Heart left ventricle (tissue), 16 donors: Measurements from ENCODE around the gene ACADL. TPM values are rescaled to one million over a fixed set of nuclear protein-coding genes. Genes with fewer than 3 reads are reported as not detected.
"Not testable (repeated sequence)": the region's sequence is repeated elsewhere in the genome, so short reads cannot be mapped to it uniquely, and the experiment has no call there.

Experiments used
- ATAC-seq, 4 donors: fragments of 200-7000 bp; cut with Tn5 transposase; one replicate each; pipeline ENCODE4 v1.9.1; 2020 to 2022; ENCODE audit warnings: moderate library complexity in 4 of 4, mild to moderate bottlenecking in 3 of 4, moderate number of reproducible peaks in 1 of 4
- DNase-seq, 5 donors: peaks; one replicate each; pipeline ENCODE4 v3.0.0-alpha.2; 2020
- H3K27ac ChIP-seq, 12 donors: fragments of 200-600 bp; sonication (generic) in 4 of 12; one replicate each; pipeline versions ENCODE4 v1.5.0 to v1.8.0; 2016 to 2022; ENCODE audit warnings: mild to moderate bottlenecking in 2 of 12
- H3K27me3 ChIP-seq, 9 donors: fragments of 200-600 bp; sonication (generic) in 2 of 9; one replicate each; pipeline versions ENCODE4 v1.5.1 to v1.8.0; 2016 to 2022; ENCODE audit warnings: mild to moderate bottlenecking in 3 of 9
- H3K36me3 ChIP-seq, 9 donors: fragments of 200-600 bp; sonication (generic) in 2 of 9; one replicate each; pipeline versions ENCODE4 v1.5.0 to v1.8.0; 2018 to 2022; ENCODE audit warnings: mild to moderate bottlenecking in 2 of 9
- H3K4me1 ChIP-seq, 12 donors: fragments of 200-600 bp; sonication (generic) in 4 of 12; one replicate each; pipeline versions ENCODE4 v1.5.0 to v1.8.0; 2016 to 2022; ENCODE audit warnings: mild to moderate bottlenecking in 3 of 12
- H3K4me3 ChIP-seq, 12 donors: fragments of 200-600 bp; sonication (generic) in 4 of 12; one replicate each; pipeline versions ENCODE4 v1.5.0 to v1.8.0; 2017 to 2022; ENCODE audit warnings: mild to moderate bottlenecking in 9 of 12, moderate library complexity in 4 of 12
- H3K9me3 ChIP-seq, 12 donors: fragments of 200-600 bp; sonication (generic) in 4 of 12; one replicate each; pipeline versions ENCODE4 v1.5.0 to v1.8.0; 2016 to 2022; ENCODE audit warnings: mild to moderate bottlenecking in 1 of 12
- POLR2A ChIP-seq, 2 donors: fragments of 450-650 bp; IDR thresholded peaks; one replicate each; pipeline ENCODE4 v1.6.1; 2017; ENCODE audit warnings: antibody characterized with exemption in 2 of 2, mild to moderate bottlenecking in 2 of 2, moderate library complexity in 2 of 2
- WGBS, 4 donors: extraction: QIAGEN DNeasy Blood & Tissue Kit in 2 of 4; methylation state at CpG; one replicate each; pipeline versions ENCODE4 v1.1.5 to v1.1.7; 2013 to 2018; 5-methylcytosine and 5-hydroxymethylcytosine counted together
- intact Hi-C, 10 donors: fragments of 100-400 bp; cut with DNase I; formaldehyde crosslinking; loops; one replicate each; pipeline versions ENCODE4 v1.11.1 to v1.14.2; 2022
- polyA plus RNA-seq, 2 donors: library from polyadenylated mRNA; stranded (reverse); fragments of 200-250 nt; gene quantifications; one replicate each; pipeline ENCODE4 v1.2.3, GENCODE V29; 2013
- total RNA-seq, 9 donors: library from RNA; depleted of rRNA in 2 of 9; stranded (reverse); fragments of >200 nt in 2 of 9; fragmentation: NEBNext Ultra II Directional in 3 of 9; extraction: Animal tissue kit (Norgen Biotek cat#: 25700) in 3 of 9; gene quantifications; one replicate each; pipeline versions ENCODE4 v1.1.0 to v1.2.4, GENCODE V29; 2016 to 2023
- TF ChIP-seq, protein P1 (sequence below), 12 donors: fragments of 200-600 bp; sonication (generic) in 4 of 12; IDR thresholded peaks; one replicate each; pipeline versions ENCODE4 v1.5.0 to v1.8.0; 2018 to 2022; ENCODE audit warnings: antibody characterized with exemption in 12 of 12, mild to moderate bottlenecking in 5 of 12
- donor health status: ischemic (EF 13 %, LVEDD 7.1; RV severe dilation, severe dysfunction).
- donor health status: healthy with polysubstance abuse.
- donor health status: DM: no; HTN: yes; CAD: no.
- donor health status: DM: no; HTN: no; CAD: no.
- donor health status: ischemic (EF 25% LVEDD 6.9; RV normal size, moderate dysfunction).
- donor health status: ischemic (EF 25% LVEDD 5.7; RV mildly dilated, moderate dysfunction).
- donor health status: healthy.
- donor health status: DM: yes; HTN: yes; CAD: no.
- donor health status: ischemic (EF 35%, LVEDD 5.7; RV mildly dilated, moderate dysfunction).
- donor health status: nonischemic (EF 11% LVEDD 7.7; RV severe dilation, severe dysfunction).
- donor health status: DM: yes; HTN: yes; CAD: no.
- donor health status: PGD.
- donor health status: ischemic (EF 29% LVEDD 5.4; RV normal size, mild dysfunction).
- donor health status: nonischemic (EF 23%, LVEDD 6.1; RV moderate dilation, normal function).

Gene ACADL
- total and polyA plus RNA-seq, 11 donors, result 0.21 to 2.8 (median 0.49) TPM

DNA sequence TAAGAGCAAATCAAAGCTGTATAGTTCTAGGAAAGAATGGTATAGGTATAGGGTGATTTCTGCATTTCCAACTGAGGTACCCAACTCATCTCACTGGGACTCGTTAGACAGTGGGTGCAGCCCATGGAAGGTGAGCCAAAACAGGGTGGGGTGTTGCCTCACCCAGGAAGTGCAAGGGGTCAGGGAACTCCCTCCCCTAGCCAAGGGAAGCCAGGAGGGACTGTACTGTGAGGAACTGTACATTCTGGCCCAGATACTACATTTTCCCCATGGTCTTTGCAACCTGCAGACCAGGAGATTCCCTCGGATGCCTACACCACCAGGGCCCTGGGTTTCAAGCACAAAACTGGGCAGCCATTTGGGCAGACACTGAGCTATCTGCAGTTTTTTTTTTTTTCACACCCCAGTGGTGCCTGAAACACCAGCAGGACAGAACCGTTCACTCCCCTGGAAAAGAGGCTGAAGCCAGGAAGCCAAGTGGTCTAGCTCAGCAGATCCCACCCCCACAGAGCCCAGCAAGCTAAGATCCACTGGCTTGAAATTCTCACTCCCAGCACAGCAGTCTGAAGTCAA is 44.1 kb downstream of the ACADL start:
- H3K4me1 ChIP-seq, intact Hi-C loops, DNase-seq, H3K4me3 ChIP-seq, H3K27me3 ChIP-seq, H3K27ac ChIP-seq, ATAC-seq, H3K36me3 ChIP-seq: not testable (repeated sequence)
- H3K9me3 ChIP-seq, result peaks cover 0 to 34% (median 14%) of the 10 kb centered on the region in 12 donors
- 55 to 72% (median 66%) methylated on average over 3 of the region's 3 CpGs for WGBS, 4 donors

DNA sequence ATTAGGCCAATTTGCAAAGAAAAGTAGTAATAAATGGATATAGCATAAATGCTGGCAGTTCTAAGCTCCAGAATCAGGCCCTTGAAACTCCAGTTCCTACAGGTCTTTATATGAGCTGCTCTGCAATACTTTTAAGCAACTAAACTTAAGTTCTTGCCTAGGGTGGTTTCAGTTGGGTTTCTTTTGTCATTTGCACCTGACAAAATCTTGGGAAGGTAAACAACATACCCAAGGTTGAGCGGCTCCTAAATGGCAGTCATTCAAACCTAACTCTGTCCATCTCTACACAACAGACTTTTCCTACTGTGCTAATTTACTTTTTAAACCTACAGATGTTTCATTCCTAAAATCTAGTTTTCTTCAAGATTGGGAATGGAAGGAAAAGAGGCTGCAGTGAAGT is 44.8 kb downstream of the ACADL start:
- DNase-seq (no peak), ATAC-seq (no peak)
- Histone ChIP-seq H3K27me3 (no peaks in the 10 kb centered on the region), H3K36me3 (no peaks in the 10 kb centered on the region), H3K27ac (no peak overlapping the region), H3K4me3 (no peak overlapping the region), H3K9me3 (peaks cover 0 to 28% (median 11%) of the 10 kb centered on the region in 12 donors), H3K4me1 (no peaks in the 10 kb centered on the region)
- 91 to 98% (median 97%) methylated on average over 1 of the region's 1 CpG for WGBS, 4 donors
- intact Hi-C loops, result no loop called here
- TF ChIP-seq POLR2A (IDR thresholded peaks at IDR 0.05), result no peak
- TF ChIP-seq, protein P1, sequence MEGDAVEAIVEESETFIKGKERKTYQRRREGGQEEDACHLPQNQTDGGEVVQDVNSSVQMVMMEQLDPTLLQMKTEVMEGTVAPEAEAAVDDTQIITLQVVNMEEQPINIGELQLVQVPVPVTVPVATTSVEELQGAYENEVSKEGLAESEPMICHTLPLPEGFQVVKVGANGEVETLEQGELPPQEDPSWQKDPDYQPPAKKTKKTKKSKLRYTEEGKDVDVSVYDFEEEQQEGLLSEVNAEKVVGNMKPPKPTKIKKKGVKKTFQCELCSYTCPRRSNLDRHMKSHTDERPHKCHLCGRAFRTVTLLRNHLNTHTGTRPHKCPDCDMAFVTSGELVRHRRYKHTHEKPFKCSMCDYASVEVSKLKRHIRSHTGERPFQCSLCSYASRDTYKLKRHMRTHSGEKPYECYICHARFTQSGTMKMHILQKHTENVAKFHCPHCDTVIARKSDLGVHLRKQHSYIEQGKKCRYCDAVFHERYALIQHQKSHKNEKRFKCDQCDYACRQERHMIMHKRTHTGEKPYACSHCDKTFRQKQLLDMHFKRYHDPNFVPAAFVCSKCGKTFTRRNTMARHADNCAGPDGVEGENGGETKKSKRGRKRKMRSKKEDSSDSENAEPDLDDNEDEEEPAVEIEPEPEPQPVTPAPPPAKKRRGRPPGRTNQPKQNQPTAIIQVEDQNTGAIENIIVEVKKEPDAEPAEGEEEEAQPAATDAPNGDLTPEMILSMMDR (IDR thresholded peaks at IDR 0.05), result no peak

DNA sequence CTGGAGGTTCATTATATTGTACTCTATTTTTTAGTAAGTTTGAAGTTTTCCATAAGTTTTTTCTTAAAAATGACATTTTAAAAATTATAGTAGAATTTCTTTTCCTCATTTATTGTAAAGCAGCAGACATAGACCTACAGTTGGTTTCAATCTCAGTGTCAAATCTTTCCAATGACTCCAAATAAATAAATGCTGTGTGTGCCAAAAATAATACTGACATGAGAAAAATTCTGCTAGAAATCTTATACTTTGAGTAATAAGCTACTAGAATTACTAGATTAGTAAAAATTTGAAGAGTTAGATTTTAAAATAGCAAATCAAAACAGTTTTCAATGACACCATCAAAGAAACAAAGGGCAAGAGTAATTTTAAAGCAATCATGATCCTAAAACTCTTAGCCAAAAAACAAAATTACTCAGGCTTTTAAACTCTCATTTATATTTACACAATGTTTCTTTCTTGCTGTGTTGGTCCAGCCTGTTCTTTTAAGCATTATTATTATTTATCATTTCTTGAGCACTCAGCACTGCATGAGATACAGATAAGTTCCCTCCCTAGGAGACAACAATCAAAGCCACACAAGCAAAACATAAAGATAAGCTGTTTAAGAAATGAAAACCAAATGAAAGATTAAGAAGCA is 45.8 kb downstream of the ACADL start:
- ATAC-seq (no peak), DNase-seq (no peak)
- peaks cover 0 to 20% (median 7%) of the 10 kb centered on the region in 12 donors for H3K9me3 ChIP-seq
- H3K4me3 ChIP-seq, result no peak overlapping the region
- no peak overlapping the region for H3K27ac ChIP-seq
- intact Hi-C loops, result loop anchor here in 1 of 10 donors (5.0 kb wide), 1 partner anchor 177 kb away; the partner anchor contains the start of gene RPE
- no peaks in the 10 kb centered on the region for H3K27me3 ChIP-seq
- no peaks in the 10 kb centered on the region for H3K36me3 ChIP-seq
- no peaks in the 10 kb centered on the region for H3K4me1 ChIP-seq
- TF ChIP-seq POLR2A (IDR thresholded peaks at IDR 0.05), result no peak
- TF ChIP-seq, protein P1 (IDR thresholded peaks at IDR 0.05), result no peak

DNA sequence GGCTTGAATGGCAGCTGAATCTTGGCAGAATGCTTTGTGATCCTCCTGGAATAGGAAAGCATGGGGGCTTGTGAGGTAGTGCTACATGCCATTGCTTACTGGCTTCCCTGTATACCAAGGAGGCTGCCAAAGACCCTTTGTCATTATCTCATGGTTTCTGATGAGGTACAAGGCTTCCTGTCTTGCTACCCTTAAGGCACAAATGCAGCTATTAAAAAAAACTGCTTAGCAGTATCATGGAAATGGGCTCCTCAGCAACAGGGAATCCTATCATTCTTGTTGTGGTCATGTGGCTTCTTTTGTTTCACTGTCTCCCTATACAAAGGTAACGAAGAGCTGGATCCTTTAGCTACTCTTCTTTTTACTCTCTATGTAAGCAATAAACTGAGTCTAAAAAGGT is 47.5 kb downstream of the ACADL start:
- 87 to 95% (median 90%) methylated on average over 1 of the region's 1 CpG for WGBS, 4 donors
- DNase-seq (no peak), ATAC-seq (no peak)
- TF ChIP-seq, protein P1 (IDR thresholded peaks at IDR 0.05), result no peak
- no peak for TF ChIP-seq POLR2A (IDR thresholded peaks at IDR 0.05)
- intact Hi-C loops, result loop anchor here in 1 of 10 donors (5.0 kb wide), 1 partner anchor 175 kb away; the partner anchor contains the start of gene RPE
- H3K9me3 ChIP-seq, result peaks cover 0 to 7% (median 0%) of the 10 kb centered on the region in 12 donors
- H3K27ac ChIP-seq, result no peak overlapping the region
- H3K36me3 ChIP-seq, result no peaks in the 10 kb centered on the region
- no peak overlapping the region for H3K4me3 ChIP-seq
- peaks cover 0 to 1% (median 0%) of the 10 kb centered on the region in 12 donors for H3K4me1 ChIP-seq
- H3K27me3 ChIP-seq, result no peaks in the 10 kb centered on the region

DNA sequence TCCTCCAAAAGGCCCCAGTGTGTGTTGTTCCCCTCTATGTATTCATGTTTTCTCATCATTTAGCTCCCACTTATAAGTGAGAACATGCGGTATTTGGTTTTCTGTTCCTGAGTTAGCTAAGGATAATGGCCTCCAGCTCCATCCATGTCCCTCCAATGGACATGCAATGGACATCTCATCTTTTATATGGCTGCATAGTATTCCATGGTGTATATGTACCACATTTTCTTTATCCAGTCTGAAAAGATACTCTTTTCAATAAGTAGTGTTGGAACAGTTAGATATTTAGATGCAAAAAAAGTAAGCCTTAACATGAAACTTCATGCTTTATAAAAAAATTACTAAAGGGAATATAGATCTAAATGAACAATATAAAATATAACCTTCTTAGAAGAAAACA is 48.1 kb downstream of the ACADL start:
- H3K27me3 ChIP-seq, H3K9me3 ChIP-seq, ATAC-seq, H3K27ac ChIP-seq, H3K36me3 ChIP-seq, DNase-seq, H3K4me1 ChIP-seq, H3K4me3 ChIP-seq: not testable (repeated sequence)
- intact Hi-C loops, result loop anchor here in 1 of 10 donors (5.0 kb wide), 1 partner anchor 175 kb away; the partner anchor contains the start of gene RPE
- 94 to 100% (median 98%) methylated on average over 1 of the region's 1 CpG for WGBS, 4 donors
